Neural cell (in vitro differentiated cells): ENCODE measurements around the gene TGFBR2. TPM values are rescaled to one million over a fixed set of nuclear protein-coding genes. Genes with fewer than 3 reads are reported as not detected.

Experiments
- H2AFZ ChIP-seq: fragments of 200-600, 300-800 bp; sonication (generic), shearing (Covaris generic); 2 replicates; pipeline ENCODE4 v1.6.0; 2014; ENCODE audit warnings: low read depth, mild to moderate bottlenecking, antibody characterized with exemption, low read length, moderate library complexity
- H3F3A ChIP-seq: fragments of 200-600 bp; shearing (Covaris generic); 2 replicates; pipeline ENCODE4 v1.6.1; 2016; ENCODE audit warnings: mild to moderate bottlenecking, moderate library complexity, mixed read lengths, antibody characterized with exemption, low read length; ENCODE audit not compliant: insufficient read depth, poor library complexity, severe bottlenecking
- H3K27ac ChIP-seq: fragments of 200-600, 300-800 bp; sonication (generic), shearing (Covaris generic); 2 replicates; pipeline ENCODE4 v1.5.1; 2014; ENCODE audit warnings: mild to moderate bottlenecking, low read length, moderate library complexity
- H3K27me3 ChIP-seq: fragments of 300-800, 200-600 bp; sonication (generic), shearing (Covaris generic); 2 replicates; pipeline ENCODE4 v1.6.0; 2014; ENCODE audit warnings: mild to moderate bottlenecking, low read depth, low read length, moderate library complexity; ENCODE audit not compliant: insufficient read depth
- H3K36me3 ChIP-seq: fragments of 300-800, 200-600 bp; sonication (generic), shearing (Covaris generic); 2 replicates; pipeline ENCODE4 v1.5.1; 2014; ENCODE audit warnings: mild to moderate bottlenecking, antibody characterized with exemption, low read length, moderate library complexity; ENCODE audit not compliant: insufficient read depth
- H3K4me2 ChIP-seq: fragments of 300-800, 200-600 bp; sonication (generic), shearing (Covaris generic); 2 replicates; pipeline ENCODE4 v1.6.0; 2014; ENCODE audit warnings: mild to moderate bottlenecking, low read length
- H3K4me3 ChIP-seq: fragments of 300-800, 200-600 bp; sonication (generic), shearing (Covaris generic); 2 replicates; pipeline ENCODE4 v1.5.1; 2014; ENCODE audit warnings: mild to moderate bottlenecking, low read length, moderate library complexity
- H3K79me2 ChIP-seq: fragments of 200-600 bp; shearing (Covaris generic); replicated peaks from 2 replicates; pipeline ENCODE4 v1.6.0; 2014; ENCODE audit warnings: mild to moderate bottlenecking, low read length, moderate library complexity; ENCODE audit not compliant: insufficient read depth
- H3K9ac ChIP-seq: fragments of 300-800, 200-600 bp; sonication (generic), shearing (Covaris generic); 2 replicates; pipeline ENCODE4 v1.6.1; 2016; ENCODE audit warnings: mild to moderate bottlenecking, low read length, mixed read lengths
- H3K9me2 ChIP-seq: fragments of 200-600 bp; shearing (Covaris generic); 2 replicates; pipeline ENCODE4 v1.6.1; 2016; ENCODE audit warnings: mild to moderate bottlenecking, low read length, mixed read lengths; ENCODE audit not compliant: insufficient read depth
- H3K9me3 ChIP-seq: fragments of 200-600, 300-800 bp; sonication (generic), shearing (Covaris generic); 2 replicates; pipeline ENCODE4 v1.6.1; 2016; ENCODE audit warnings: mild to moderate bottlenecking, mixed run types, low read length, moderate library complexity, mixed read lengths
- H4K20me1 ChIP-seq: fragments of 200-600 bp; shearing (Covaris generic); 2 replicates; pipeline ENCODE4 v1.6.1; 2016; ENCODE audit warnings: mild to moderate bottlenecking, mixed run types; ENCODE audit not compliant: insufficient read depth
- CTCF ChIP-seq: fragments of 450-650 bp; IDR thresholded peaks from 2 replicates; pipeline ENCODE4 v1.5.1; 2014; ENCODE audit warnings: antibody characterized with exemption, mild to moderate bottlenecking, moderate library complexity; ENCODE audit not compliant: poor library complexity, severe bottlenecking
- EP300 ChIP-seq: fragments of 450-650 bp; conservative IDR thresholded peaks from 2 replicates; pipeline ENCODE4 v1.6.1; 2014; ENCODE audit warnings: antibody characterized with exemption, mild to moderate bottlenecking, moderate library complexity; ENCODE audit not compliant: poor library complexity, severe bottlenecking
- EZH2 ChIP-seq: fragments of 200-600, 300-800 bp; shearing (Covaris generic), sonication (generic); IDR thresholded peaks from 2 replicates; pipeline ENCODE4 v1.6.1; 2014; ENCODE audit warnings: antibody characterized with exemption, low read length, borderline replicate concordance, mild to moderate bottlenecking; ENCODE audit not compliant: insufficient read depth, poor library complexity, severe bottlenecking
- MXI1 ChIP-seq: fragments of 450-650 bp; conservative IDR thresholded peaks from 2 replicates; pipeline ENCODE4 v1.6.1; 2014; ENCODE audit warnings: antibody characterized with exemption, mild to moderate bottlenecking; ENCODE audit not compliant: poor library complexity, severe bottlenecking
- POLR2AphosphoS5 ChIP-seq: IDR thresholded peaks from 2 replicates; pipeline ENCODE4 v1.6.1; 2012
- RAD21 ChIP-seq: fragments of 450-650 bp; conservative IDR thresholded peaks from 2 replicates; pipeline ENCODE4 v1.6.1; 2014; ENCODE audit warnings: antibody characterized with exemption, mild to moderate bottlenecking, moderate library complexity
- REST ChIP-seq: IDR thresholded peaks from 2 replicates; pipeline ENCODE4 v1.6.1; 2012; ENCODE audit warnings: borderline replicate concordance
- SMC3 ChIP-seq: fragments of 450-650 bp; conservative IDR thresholded peaks from 2 replicates; pipeline ENCODE4 v1.6.1; 2014; ENCODE audit warnings: antibody characterized with exemption, mild to moderate bottlenecking, moderate library complexity; ENCODE audit not compliant: poor library complexity
- TAF1 ChIP-seq: IDR thresholded peaks from 2 replicates; pipeline ENCODE4 v1.6.1; 2012; ENCODE audit warnings: low read depth
- polyA plus RNA-seq: library from polyadenylated mRNA; depleted of rRNA; stranded (reverse); fragments of >200 nt; gene quantifications from 2 replicates; pipeline ENCODE4 v1.2.3, GENCODE V29; 2014

The TGFBR2 gene
- polyA plus RNA-seq, 1 donor from 2014 or later: not detected

- H3K79me2 ChIP-seq: no peaks in the 10 kb centered on the region
- no peaks in the 10 kb centered on the region for H3K9me2 ChIP-seq
- H4K20me1 ChIP-seq: no peaks in the 10 kb centered on the region
- H3K9me3 ChIP-seq: no peaks in the 10 kb centered on the region
- no peak for TF ChIP-seq SMC3
- no peak for TF ChIP-seq TAF1
- TF ChIP-seq CTCF: no peak
- TF ChIP-seq EZH2: no peak
- H3K27me3 ChIP-seq: no peaks in the 10 kb centered on the region
- no peaks in the 10 kb centered on the region for H3K36me3 ChIP-seq
- H3K27ac ChIP-seq: no peak overlapping the region
- H3K4me3 ChIP-seq: no peak overlapping the region
- no peaks in the 10 kb centered on the region for H3F3A ChIP-seq
- H2AFZ ChIP-seq: no peak overlapping the region
- H3K4me2 ChIP-seq: no peak overlapping the region
- H3K9ac ChIP-seq: no peak overlapping the region
Measured at GRCh38 chr3:30690199-30690598, 83.8 kb downstream of the TGFBR2 start.

GRCh38 chr3:30691249-30691880 lies 85.0 kb downstream of the TGFBR2 start:
- no peaks in the 10 kb centered on the region for H3K79me2 ChIP-seq
- no peaks in the 10 kb centered on the region for H3K27me3 ChIP-seq
- no peaks in the 10 kb centered on the region for H3K36me3 ChIP-seq
- no peak overlapping the region for H3K4me2 ChIP-seq
- no peak overlapping the region for H3K27ac ChIP-seq
- H3K4me3 ChIP-seq: no peak overlapping the region
- no peaks in the 10 kb centered on the region for H3K9me2 ChIP-seq
- H3K9ac ChIP-seq: no peak overlapping the region
- TF ChIP-seq POLR2AphosphoS5: no peak
- no peaks in the 10 kb centered on the region for H4K20me1 ChIP-seq
- H3K9me3 ChIP-seq: no peaks in the 10 kb centered on the region
- H3F3A ChIP-seq: no peaks in the 10 kb centered on the region
- no peak overlapping the region for H2AFZ ChIP-seq

GRCh38 chr3:30691944-30692343 lies 85.5 kb downstream of the TGFBR2 start:
- no peaks in the 10 kb centered on the region for H3K9me2 ChIP-seq
- no peaks in the 10 kb centered on the region for H3K9me3 ChIP-seq
- H3K27me3 ChIP-seq: no peaks in the 10 kb centered on the region
- H3K4me2 ChIP-seq: no peak overlapping the region
- no peak overlapping the region for H3K4me3 ChIP-seq
- H4K20me1 ChIP-seq: no peaks in the 10 kb centered on the region
- no peak overlapping the region for H2AFZ ChIP-seq
- H3K79me2 ChIP-seq: no peaks in the 10 kb centered on the region
- TF ChIP-seq EZH2 (no peak), RAD21 (no peak)
- no peak overlapping the region for H3K27ac ChIP-seq
- H3K36me3 ChIP-seq: no peaks in the 10 kb centered on the region
- H3K9ac ChIP-seq: no peak overlapping the region
- no peaks in the 10 kb centered on the region for H3F3A ChIP-seq

GRCh38 chr3:30692498-30693130 lies 86.2 kb downstream of the TGFBR2 start:
- TF ChIP-seq TAF1: no peak
- TF ChIP-seq CTCF: no peak
- TF ChIP-seq MXI1: no peak
- no peak for TF ChIP-seq EP300
- no peak for TF ChIP-seq EZH2
- TF ChIP-seq REST: no peak
- no peak for TF ChIP-seq SMC3
- no peak for TF ChIP-seq RAD21
- TF ChIP-seq POLR2AphosphoS5: no peak
- Histone ChIP-seq H3K9me2 (no peaks in the 10 kb centered on the region), H3K9me3 (no peaks in the 10 kb centered on the region), H2AFZ (no peak overlapping the region), H3F3A (no peaks in the 10 kb centered on the region), H3K4me2 (no peak overlapping the region), H3K27me3 (no peaks in the 10 kb centered on the region), H3K36me3 (no peaks in the 10 kb centered on the region), H3K9ac (no peak overlapping the region), H3K4me3 (no peak overlapping the region), H4K20me1 (no peaks in the 10 kb centered on the region), H3K79me2 (no peaks in the 10 kb centered on the region), H3K27ac (no peak overlapping the region)
